ENCODE data around the gene CDPF1. TPM values are rescaled to one million over a fixed set of nuclear protein-coding genes. Genes with fewer than 3 reads are reported as not detected.

CDPF1 gene
- polyA plus RNA-seq, 1 donor (not counting 4 experiments of a cell fraction or from before 2014, with no cell fraction given), result 5.9 TPM

DNA sequence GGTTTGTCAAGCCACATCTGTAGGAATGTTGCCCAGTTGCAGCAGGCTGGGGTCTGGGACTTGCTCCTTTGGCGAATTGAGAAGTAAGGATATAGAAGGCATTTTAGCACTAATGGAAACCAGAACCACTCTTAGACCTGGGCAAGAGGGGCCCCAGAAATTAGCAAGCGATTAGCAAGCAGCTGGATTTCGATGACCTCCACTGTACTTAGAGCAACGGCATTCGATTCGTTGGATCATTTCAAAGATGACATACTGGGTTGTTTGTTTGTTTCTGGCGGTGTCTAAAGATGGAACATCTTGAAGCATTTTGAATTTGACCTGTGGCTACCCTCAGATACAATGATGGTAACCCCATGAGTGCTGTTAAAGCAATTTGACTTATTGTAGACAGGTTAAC, 1.2 kb upstream of the CDPF1 start:
- no peaks in the 10 kb centered on the region for H3K9me1 ChIP-seq (ENCODE audit: control insufficient read depth, extremely low read depth, insufficient read depth, low read length)
- H3K27ac ChIP-seq (ENCODE audit: control insufficient read depth, insufficient read depth, low read length), result no peak overlapping the region
- no peaks in the 10 kb centered on the region for H3K9me3 ChIP-seq (ENCODE audit: control insufficient read depth, low read depth, low read length)
- H3K4me3 ChIP-seq (ENCODE audit: control insufficient read depth in 2 of 3, extremely low read depth in 1 of 3, insufficient read depth in 2 of 3, low read depth in 1 of 3, low read length in 3 of 3), result peak overlapping the region; percentile 78 to 94 (median 84)
- no peaks in the 10 kb centered on the region for H3K36me3 ChIP-seq (ENCODE audit: control insufficient read depth in 2 of 2, extremely low read depth in 1 of 2, insufficient read depth in 2 of 2, low read length in 2 of 2)
- DNase-seq (ENCODE audit: low read depth, low spot score), result no peak
- H3K79me2 ChIP-seq (ENCODE audit: control insufficient read depth, insufficient read depth, low read length), result no peaks in the 10 kb centered on the region
- H3K27me3 ChIP-seq (ENCODE audit: control insufficient read depth, extremely low read depth, insufficient read depth, low read length), result no peaks in the 10 kb centered on the region
- no peak for FAIRE-seq
- no peak for TF ChIP-seq EZH2 (IDR thresholded peaks at IDR 0.05; ENCODE audit: low read length)
- TF ChIP-seq, protein P1, sequence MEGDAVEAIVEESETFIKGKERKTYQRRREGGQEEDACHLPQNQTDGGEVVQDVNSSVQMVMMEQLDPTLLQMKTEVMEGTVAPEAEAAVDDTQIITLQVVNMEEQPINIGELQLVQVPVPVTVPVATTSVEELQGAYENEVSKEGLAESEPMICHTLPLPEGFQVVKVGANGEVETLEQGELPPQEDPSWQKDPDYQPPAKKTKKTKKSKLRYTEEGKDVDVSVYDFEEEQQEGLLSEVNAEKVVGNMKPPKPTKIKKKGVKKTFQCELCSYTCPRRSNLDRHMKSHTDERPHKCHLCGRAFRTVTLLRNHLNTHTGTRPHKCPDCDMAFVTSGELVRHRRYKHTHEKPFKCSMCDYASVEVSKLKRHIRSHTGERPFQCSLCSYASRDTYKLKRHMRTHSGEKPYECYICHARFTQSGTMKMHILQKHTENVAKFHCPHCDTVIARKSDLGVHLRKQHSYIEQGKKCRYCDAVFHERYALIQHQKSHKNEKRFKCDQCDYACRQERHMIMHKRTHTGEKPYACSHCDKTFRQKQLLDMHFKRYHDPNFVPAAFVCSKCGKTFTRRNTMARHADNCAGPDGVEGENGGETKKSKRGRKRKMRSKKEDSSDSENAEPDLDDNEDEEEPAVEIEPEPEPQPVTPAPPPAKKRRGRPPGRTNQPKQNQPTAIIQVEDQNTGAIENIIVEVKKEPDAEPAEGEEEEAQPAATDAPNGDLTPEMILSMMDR (optimal IDR thresholded peaks at IDR 0.05 in 1 of 3, IDR thresholded peaks at IDR 0.05 in 1 of 3, conservative IDR thresholded peaks at IDR 0.05 in 1 of 3; ENCODE audit: extremely low read depth in 1 of 3, insufficient read depth in 2 of 3, low read length in 3 of 3), result no peak
- dilution Hi-C loops (cut with MboI; ENCODE audit: extremely low pct_ligation_motif_present, low sequenced_read_pairs), result no loop called here
- peaks cover 14% of the 10 kb centered on the region for H3K4me1 ChIP-seq (ENCODE audit: control insufficient read depth, extremely low read depth, insufficient read depth, low read length)
- H4K20me1 ChIP-seq (ENCODE audit: control insufficient read depth, extremely low read depth, insufficient read depth, low read length), result no peaks in the 10 kb centered on the region
- no peak overlapping the region for H3K9ac ChIP-seq (ENCODE audit: control insufficient read depth, extremely low read depth, insufficient read depth, low read length)
- peak overlapping the region; percentile 92 for H2AFZ ChIP-seq (ENCODE audit: control insufficient read depth, low read length)
- H3K4me2 ChIP-seq (ENCODE audit: control insufficient read depth, extremely low read depth, insufficient read depth, low read depth, low read length), result peak overlapping the region; percentile 92

DNA sequence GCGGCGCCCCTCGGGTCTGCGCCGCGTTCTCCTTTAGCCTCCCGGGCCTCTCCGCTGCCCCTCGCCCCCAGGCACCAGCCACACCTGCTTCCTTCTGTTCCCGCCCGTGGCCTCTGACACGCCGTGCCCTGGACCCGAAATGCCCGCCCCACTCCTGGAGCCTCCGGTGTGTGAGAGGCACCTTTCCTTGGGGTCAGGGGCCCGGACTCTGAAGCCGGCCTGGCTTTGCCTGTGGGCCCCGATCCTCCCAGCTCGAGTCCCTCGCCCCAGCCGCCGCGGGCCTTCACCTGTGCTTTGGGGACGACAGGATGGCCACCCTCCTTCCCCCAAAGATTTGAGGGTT, 661 bp upstream of the CDPF1 start:
- Histone ChIP-seq H3K9me1 (ENCODE audit: control insufficient read depth, extremely low read depth, insufficient read depth, low read length) (no peaks in the 10 kb centered on the region), H4K20me1 (ENCODE audit: control insufficient read depth, extremely low read depth, insufficient read depth, low read length) (no peaks in the 10 kb centered on the region), H3K4me3 (ENCODE audit: control insufficient read depth in 2 of 3, extremely low read depth in 1 of 3, insufficient read depth in 2 of 3, low read depth in 1 of 3, low read length in 3 of 3) (peak overlapping the region; percentile 78 to 94 (median 84)), H3K36me3 (ENCODE audit: control insufficient read depth in 2 of 2, extremely low read depth in 1 of 2, insufficient read depth in 2 of 2, low read length in 2 of 2) (no peaks in the 10 kb centered on the region), H2AFZ (ENCODE audit: control insufficient read depth, low read length) (peak overlapping the region; percentile 92), H3K27ac (ENCODE audit: control insufficient read depth, insufficient read depth, low read length) (peak overlapping the region; percentile 40), H3K4me2 (ENCODE audit: control insufficient read depth, extremely low read depth, insufficient read depth, low read depth, low read length) (peak overlapping the region; percentile 92), H3K9me3 (ENCODE audit: control insufficient read depth, low read depth, low read length) (no peaks in the 10 kb centered on the region), H3K4me1 (ENCODE audit: control insufficient read depth, extremely low read depth, insufficient read depth, low read length) (peaks cover 14% of the 10 kb centered on the region), H3K79me2 (ENCODE audit: control insufficient read depth, insufficient read depth, low read length) (no peaks in the 10 kb centered on the region), H3K27me3 (ENCODE audit: control insufficient read depth, extremely low read depth, insufficient read depth, low read length) (no peaks in the 10 kb centered on the region), H3K9ac (ENCODE audit: control insufficient read depth, extremely low read depth, insufficient read depth, low read length) (peak overlapping the region; percentile 83)
- dilution Hi-C loops (cut with MboI; ENCODE audit: extremely low pct_ligation_motif_present, low sequenced_read_pairs), result no loop called here
- no peak for FAIRE-seq
- TF ChIP-seq, protein P1 (optimal IDR thresholded peaks at IDR 0.05 in 1 of 3, IDR thresholded peaks at IDR 0.05 in 1 of 3, conservative IDR thresholded peaks at IDR 0.05 in 1 of 3; ENCODE audit: extremely low read depth in 1 of 3, insufficient read depth in 2 of 3, low read length in 3 of 3), result no peak
- no peak for TF ChIP-seq EZH2 (IDR thresholded peaks at IDR 0.05; ENCODE audit: low read length)
- DNase-seq (ENCODE audit: low read depth, low spot score), result no peak

Measured in keratinocyte (primary cell).